Thyroid gland (tissue), 4 donors: Measurements from ENCODE around the gene LTV1.

Experiments
- CTCF ChIP-seq, 6 experiments: fragments of 200-600 bp in 3 of 6; fragments of 450-650 bp in 3 of 6; sonication (generic) in 3 of 6; IDR thresholded peaks; one replicate each; pipeline ENCODE4 v1.5.1; 2016 to 2019; ENCODE audit warnings: antibody characterized with exemption in 6 of 6, mild to moderate bottlenecking in 2 of 6, inconsistent platforms in 1 of 6, moderate library complexity in 1 of 6
- POLR2A ChIP-seq, 2 donors: fragments of 450-650 bp; IDR thresholded peaks; one replicate each; pipeline ENCODE4 v1.6.1; 2017; ENCODE audit warnings: antibody characterized with exemption in 2 of 2, mild to moderate bottlenecking in 2 of 2, moderate library complexity in 1 of 2

DNA sequence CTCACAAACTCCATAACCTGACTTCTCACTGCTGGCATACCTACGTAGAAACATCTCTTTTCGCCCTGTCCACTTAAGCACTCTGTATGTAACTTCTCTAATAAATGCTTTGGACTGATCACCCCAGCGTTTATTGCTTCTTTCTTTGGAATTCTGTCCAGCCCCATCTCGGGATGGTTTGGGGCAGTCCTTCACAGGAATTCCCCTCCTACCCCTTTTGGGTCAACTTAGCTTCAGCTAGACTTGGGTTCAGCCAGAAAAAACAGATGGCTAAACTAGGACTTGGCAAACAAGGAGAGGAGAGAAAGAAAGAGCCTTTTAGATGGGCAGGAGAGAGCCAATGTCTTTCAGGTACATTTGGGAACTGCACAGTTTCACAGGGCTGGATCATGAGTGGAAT is 3.9 kb upstream of the LTV1 start:
- no peak for TF ChIP-seq CTCF (IDR thresholded peaks at IDR 0.05)
- no peak for TF ChIP-seq POLR2A (IDR thresholded peaks at IDR 0.05)
